A673 (cell line): ENCODE data around the gene GJD3. TPM values are rescaled to one million over a fixed set of nuclear protein-coding genes. Genes with fewer than 3 reads are reported as not detected.

Experiments
- BruUV-seq: library from RNA; stranded (reverse); fragments of 400-500 nt; replicated peaks from 2 replicates; lab custom pipeline; 2021; lab: Mats Ljungman, UMichigan
- CTCF ChIA-PET: fragments of 300-600 bp; sonication (Branson Sonifier 250); formaldehyde crosslinking; loops from one replicate; lab custom pipeline; 2022; ENCODE audit warnings: antibody characterized with exemption; lab: Charles Lee
- POLR2A ChIA-PET: fragments of 300-600 bp; sonication (Branson Sonifier 250); formaldehyde crosslinking; loops from one replicate; lab custom pipeline; 2022; ENCODE audit warnings: antibody characterized with exemption; ENCODE audit not compliant: low non-redundant PET; lab: Charles Lee
- DNase-seq: peaks from one replicate; pipeline ENCODE4 v3.0.0-alpha.2; 2015; ENCODE audit warnings: low spot score
- H3K27ac ChIP-seq: fragments of 200-600 bp; sonication (generic); 2 replicates; pipeline ENCODE4 v1.5.1; 2016; ENCODE audit warnings: mixed run types, low read depth, mild to moderate bottlenecking, mixed read lengths, antibody characterized with exemption, low read length; ENCODE audit not compliant: poor library complexity, severe bottlenecking
- H3K27me3 ChIP-seq: fragments of 200-600 bp; sonication (generic); replicated peaks from 2 replicates; pipeline ENCODE4 v1.6.1; 2017; ENCODE audit warnings: mixed run types, low read depth, mild to moderate bottlenecking, mixed read lengths, antibody characterized with exemption, low read length; ENCODE audit not compliant: insufficient read depth, poor library complexity
- H3K36me3 ChIP-seq: fragments of 200-600 bp; sonication (generic); 2 replicates; pipeline ENCODE4 v1.6.1; 2016; ENCODE audit warnings: mixed run types, mild to moderate bottlenecking, mixed read lengths, antibody characterized with exemption, low read length; ENCODE audit not compliant: insufficient read depth, poor library complexity, severe bottlenecking
- H3K4me1 ChIP-seq: fragments of 200-600 bp; sonication (generic); 2 replicates; pipeline ENCODE4 v1.6.1; 2017; ENCODE audit warnings: mixed run types, mild to moderate bottlenecking, mixed read lengths, antibody characterized with exemption, low read length; ENCODE audit not compliant: insufficient read depth, poor library complexity, severe bottlenecking
- H3K4me3 ChIP-seq: fragments of 200-600 bp; sonication (generic); 2 replicates; pipeline ENCODE4 v1.5.1; 2016; ENCODE audit warnings: low read depth, mixed run types, mild to moderate bottlenecking, mixed read lengths, low read length; ENCODE audit not compliant: poor library complexity, severe bottlenecking
- H3K9me3 ChIP-seq: fragments of 200-600 bp; sonication (generic); 2 replicates; pipeline ENCODE4 v1.6.1; 2016; ENCODE audit warnings: mixed run types, low read depth, mild to moderate bottlenecking, mixed read lengths, antibody characterized with exemption, low read length; ENCODE audit not compliant: poor library complexity, severe bottlenecking
- EZH2 ChIP-seq: fragments of 200-600 bp; sonication (generic); IDR thresholded peaks from 2 replicates; pipeline ENCODE4 v1.6.1; 2017; ENCODE audit warnings: borderline replicate concordance, low read depth, mild to moderate bottlenecking, mixed read lengths, antibody characterized with exemption, low read length; ENCODE audit not compliant: poor library complexity, severe bottlenecking
- intact Hi-C: fragments of 100-400 bp; cut with micrococcal nuclease; formaldehyde crosslinking; loops from one replicate; pipeline ENCODE4 v1.10.0; 2022; ENCODE audit not compliant: unreplicated experiment
- total RNA-seq: library from RNA; stranded (reverse); gene quantifications from 2 replicates; pipeline ENCODE4 v1.2.3, GENCODE V29; 2021
- TF ChIP-seq, protein P1 (sequence below): fragments of 300-800, 200-600 bp; sonication (generic); conservative IDR thresholded peaks from 2 replicates; pipeline ENCODE4 v1.5.1; 2017; ENCODE audit warnings: low read depth, mild to moderate bottlenecking, antibody characterized with exemption, low read length, moderate library complexity, mixed read lengths

The GJD3 gene
- total RNA-seq, 1 experiment from 2014 or later, result not detected

DNA sequence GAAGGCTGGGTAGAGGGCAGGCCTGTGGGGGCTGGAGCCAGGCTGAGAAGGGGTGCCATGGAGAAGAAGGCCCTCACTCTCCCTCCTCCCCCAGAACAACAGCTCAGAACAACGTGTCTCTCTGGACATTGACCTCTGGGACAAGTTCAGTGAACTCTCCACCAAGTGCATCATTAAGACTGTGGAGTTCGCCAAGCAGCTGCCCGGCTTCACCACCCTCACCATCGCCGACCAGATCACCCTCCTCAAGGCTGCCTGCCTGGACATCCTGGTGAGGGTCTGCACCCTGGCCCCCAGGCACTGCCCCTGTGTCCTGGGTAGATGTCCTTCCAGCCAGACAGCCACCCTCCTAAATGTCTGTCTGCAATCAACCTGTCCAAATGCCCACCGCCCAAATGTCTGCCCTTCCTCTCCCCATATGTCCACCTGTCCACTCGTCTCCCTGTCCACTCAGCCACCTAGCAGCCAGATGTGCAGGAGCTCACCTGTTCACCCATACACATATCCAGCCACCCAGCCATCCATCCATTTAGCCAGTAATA is 12.2 kb downstream of the GJD3 start:
- H3K27ac ChIP-seq, result peak overlapping the region; percentile 79
- H3K4me3 ChIP-seq, result no peak overlapping the region
- no TSS peak for BruUV-seq
- intact Hi-C loops, result loop anchor here (5.0 to 10.0 kb wide), 2 partner anchors 150 to 212 kb away; partner anchors contain the start of gene CCR7
- H3K9me3 ChIP-seq, result no peaks in the 10 kb centered on the region
- ChIA-PET CTCF (interaction anchor here (1.3 kb wide), 1 partner anchor 45 kb away, joined by 3 read pairs; no protein-coding TSS in a partner anchor), POLR2A (no interaction called here)
- no peaks in the 10 kb centered on the region for H3K27me3 ChIP-seq
- no peak for DNase-seq
- peaks cover 13% of the 10 kb centered on the region for H3K36me3 ChIP-seq
- no peak for TF ChIP-seq EZH2
- TF ChIP-seq, protein P1, sequence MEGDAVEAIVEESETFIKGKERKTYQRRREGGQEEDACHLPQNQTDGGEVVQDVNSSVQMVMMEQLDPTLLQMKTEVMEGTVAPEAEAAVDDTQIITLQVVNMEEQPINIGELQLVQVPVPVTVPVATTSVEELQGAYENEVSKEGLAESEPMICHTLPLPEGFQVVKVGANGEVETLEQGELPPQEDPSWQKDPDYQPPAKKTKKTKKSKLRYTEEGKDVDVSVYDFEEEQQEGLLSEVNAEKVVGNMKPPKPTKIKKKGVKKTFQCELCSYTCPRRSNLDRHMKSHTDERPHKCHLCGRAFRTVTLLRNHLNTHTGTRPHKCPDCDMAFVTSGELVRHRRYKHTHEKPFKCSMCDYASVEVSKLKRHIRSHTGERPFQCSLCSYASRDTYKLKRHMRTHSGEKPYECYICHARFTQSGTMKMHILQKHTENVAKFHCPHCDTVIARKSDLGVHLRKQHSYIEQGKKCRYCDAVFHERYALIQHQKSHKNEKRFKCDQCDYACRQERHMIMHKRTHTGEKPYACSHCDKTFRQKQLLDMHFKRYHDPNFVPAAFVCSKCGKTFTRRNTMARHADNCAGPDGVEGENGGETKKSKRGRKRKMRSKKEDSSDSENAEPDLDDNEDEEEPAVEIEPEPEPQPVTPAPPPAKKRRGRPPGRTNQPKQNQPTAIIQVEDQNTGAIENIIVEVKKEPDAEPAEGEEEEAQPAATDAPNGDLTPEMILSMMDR, result no peak
- H3K4me1 ChIP-seq, result peaks cover 42% of the 10 kb centered on the region

- peak overlapping the region; percentile 79 for H3K27ac ChIP-seq
- TF ChIP-seq, protein P1, result no peak
- TF ChIP-seq EZH2, result no peak
- H3K4me3 ChIP-seq, result no peak overlapping the region
- BruUV-seq, result no TSS peak
- peaks cover 48% of the 10 kb centered on the region for H3K4me1 ChIP-seq
- CTCF ChIA-PET, result interaction anchor here (0.6 to 1.3 kb wide), 3 partner anchors 17 to 59 kb away, joined by 3 to 12 read pairs (median 5); no protein-coding TSS in a partner anchor
- no peaks in the 10 kb centered on the region for H3K27me3 ChIP-seq
- no peaks in the 10 kb centered on the region for H3K9me3 ChIP-seq
- DNase-seq, result no peak
- peaks cover 13% of the 10 kb centered on the region for H3K36me3 ChIP-seq
- POLR2A ChIA-PET, result interaction anchor here (0.7 kb wide), 1 partner anchor 182 kb away, joined by 3 read pairs; no protein-coding TSS in a partner anchor
- intact Hi-C loops, result loop anchor here (5.0 to 10.0 kb wide), 2 partner anchors 149 to 213 kb away; partner anchors contain the start of gene CCR7
These were observed 12.9 kb downstream of the GJD3 start for GRCh38 chr17:40351359-40352236.

- CTCF ChIA-PET, result interaction anchor here (0.5 to 0.7 kb wide), 3 partner anchors 18 to 91 kb away, joined by 3 to 12 read pairs (median 5); no protein-coding TSS in a partner anchor
- H3K4me3 ChIP-seq, result peak overlapping the region; percentile 10
These were observed 13.7 kb downstream of the GJD3 start for GRCh38 chr17:40350689-40351358.

More at GRCh38 chr17:40350689-40351358, 13.7 kb downstream of the GJD3 start:
- Histone ChIP-seq H3K9me3 (no peaks in the 10 kb centered on the region), H3K36me3 (peaks cover 13% of the 10 kb centered on the region), H3K27ac (peak overlapping the region; percentile 79), H3K27me3 (no peaks in the 10 kb centered on the region), H3K4me1 (peaks cover 56% of the 10 kb centered on the region)
- no TSS peak for BruUV-seq
- TF ChIP-seq EZH2, result no peak
- TF ChIP-seq, protein P1, result no peak
- POLR2A ChIA-PET, result interaction anchor here (0.7 kb wide), 1 partner anchor 183 kb away, joined by 3 read pairs; no protein-coding TSS in a partner anchor
- peak; percentile 49 for DNase-seq
- intact Hi-C loops, result loop anchor here (5.0 to 10.0 kb wide), 2 partner anchors 149 to 214 kb away; partner anchors contain the start of gene CCR7
